AG09319 (cell line): Measurements from ENCODE around the gene RAET1G.

ENCODE experiments used
- DNase-seq: peaks from one replicate; pipeline ENCODE4 v3.0.0-alpha.2; 2010; ENCODE audit warnings: low read depth; ENCODE audit errors: extremely low read depth
- TF ChIP-seq, protein P1 (sequence below): IDR thresholded peaks from 2 replicates; pipeline ENCODE4 v1.5.1; 2011; ENCODE audit warnings: low read depth, mild to moderate bottlenecking, inconsistent platforms, low read length, moderate library complexity

Gene RAET1G

GRCh38 chr6:149884215-149884614, 38.7 kb downstream of the RAET1G start:
- TF ChIP-seq, protein P1, sequence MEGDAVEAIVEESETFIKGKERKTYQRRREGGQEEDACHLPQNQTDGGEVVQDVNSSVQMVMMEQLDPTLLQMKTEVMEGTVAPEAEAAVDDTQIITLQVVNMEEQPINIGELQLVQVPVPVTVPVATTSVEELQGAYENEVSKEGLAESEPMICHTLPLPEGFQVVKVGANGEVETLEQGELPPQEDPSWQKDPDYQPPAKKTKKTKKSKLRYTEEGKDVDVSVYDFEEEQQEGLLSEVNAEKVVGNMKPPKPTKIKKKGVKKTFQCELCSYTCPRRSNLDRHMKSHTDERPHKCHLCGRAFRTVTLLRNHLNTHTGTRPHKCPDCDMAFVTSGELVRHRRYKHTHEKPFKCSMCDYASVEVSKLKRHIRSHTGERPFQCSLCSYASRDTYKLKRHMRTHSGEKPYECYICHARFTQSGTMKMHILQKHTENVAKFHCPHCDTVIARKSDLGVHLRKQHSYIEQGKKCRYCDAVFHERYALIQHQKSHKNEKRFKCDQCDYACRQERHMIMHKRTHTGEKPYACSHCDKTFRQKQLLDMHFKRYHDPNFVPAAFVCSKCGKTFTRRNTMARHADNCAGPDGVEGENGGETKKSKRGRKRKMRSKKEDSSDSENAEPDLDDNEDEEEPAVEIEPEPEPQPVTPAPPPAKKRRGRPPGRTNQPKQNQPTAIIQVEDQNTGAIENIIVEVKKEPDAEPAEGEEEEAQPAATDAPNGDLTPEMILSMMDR, result no peak
- DNase-seq, result no peak

GRCh38 chr6:149881860-149882259, 41.1 kb downstream of the RAET1G start:
- TF ChIP-seq, protein P1, result no peak
- no peak for DNase-seq

DNA sequence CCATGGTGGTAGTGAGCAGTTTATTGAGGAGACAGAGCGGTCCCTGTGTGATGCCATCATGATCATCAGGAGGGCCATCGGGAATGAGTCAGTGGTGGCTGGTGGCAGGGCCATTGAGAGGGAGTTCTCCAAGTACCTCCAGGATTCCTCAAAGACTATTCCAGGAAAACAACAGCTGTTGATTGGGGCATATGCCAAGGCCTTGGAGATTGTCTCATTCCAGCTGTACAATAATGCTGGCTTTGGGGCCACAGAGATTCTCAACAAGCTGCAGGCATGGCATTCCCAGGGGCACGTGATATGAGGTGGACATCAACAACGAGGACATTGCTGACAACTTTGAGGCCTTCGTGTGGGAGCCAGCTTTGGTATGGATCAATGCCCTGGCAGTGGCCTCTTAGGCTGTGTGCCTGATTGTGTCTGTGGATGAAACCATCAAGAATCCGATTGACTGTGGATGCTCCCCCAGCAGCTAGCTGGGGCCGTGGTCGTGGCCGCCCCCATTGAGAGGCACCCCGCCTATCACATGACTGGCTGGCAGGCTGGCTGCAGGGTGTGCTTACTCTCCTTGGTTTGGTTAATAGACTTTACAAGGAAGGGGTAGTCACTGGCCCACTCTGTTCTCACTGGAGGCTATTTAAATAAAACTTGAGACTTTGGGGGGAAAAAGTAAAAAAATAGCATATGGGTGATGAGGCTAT, 41.7 kb downstream of the RAET1G start:
- TF ChIP-seq, protein P1, result no peak
- DNase-seq, result no peak

DNA sequence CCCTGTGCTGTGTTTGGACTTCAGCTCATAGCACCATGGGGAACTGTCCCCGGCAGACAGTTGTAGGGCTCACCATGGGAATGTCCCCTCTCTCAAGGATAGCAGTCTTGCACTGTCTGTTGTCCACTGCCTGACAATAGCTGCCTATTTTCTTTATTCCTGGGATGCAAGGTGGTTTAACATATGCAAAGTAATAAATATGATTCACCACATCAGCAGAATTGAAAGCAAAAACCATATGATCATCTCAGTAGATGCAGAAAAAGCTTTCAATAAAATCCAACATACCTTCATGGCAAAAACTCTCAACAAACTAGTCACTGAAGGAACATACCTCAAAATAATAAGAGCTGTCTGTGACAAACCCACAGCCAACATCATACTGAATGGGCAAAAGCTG, 45.3 kb downstream of the RAET1G start:
- TF ChIP-seq, protein P1, result no peak

GRCh38 chr6:149876241-149876933, 46.5 kb downstream of the RAET1G start:
- TF ChIP-seq, protein P1, result no peak
- DNase-seq, result no peak

More for the DNA sequence above, 45.3 kb downstream of the RAET1G start:
- no peak for DNase-seq

GRCh38 chr6:149872233-149872632, 50.7 kb downstream of the RAET1G start:
- TF ChIP-seq, protein P1, result no peak
- no peak for DNase-seq

- TF ChIP-seq, protein P1, result no peak
- DNase-seq, result no peak
These were observed 51.7 kb downstream of the RAET1G start for GRCh38 chr6:149871182-149871581.
